Measurements from ENCODE around the gene BTNL3. TPM values are rescaled to one million over a fixed set of nuclear protein-coding genes. Genes with fewer than 3 reads are reported as not detected.

BTNL3 gene
- total and polyA plus RNA-seq, 9 of the 15 experiments (the other 6 are each of a cell fraction or from before 2014, with no cell fraction given) = 0.03 to 0.44 (median 0.04) TPM; not detected in 4

GRCh38 chr5:181042722-181043121, 54.1 kb downstream of the BTNL3 start (continued):
- TF ChIP-seq PATZ1 (CRISPR knock-in tag; IDR thresholded peaks at IDR 0.05; ENCODE audit: borderline replicate concordance) (no peak), ZNF175 (CRISPR knock-in tag; IDR thresholded peaks at IDR 0.05; ENCODE audit: low read depth) (no peak), HNRNPLL (IDR thresholded peaks at IDR 0.05; ENCODE audit: low read depth, low read length, poor library complexity, severe bottlenecking) (no peak), ZC3H4 (CRISPR knock-in tag; IDR thresholded peaks at IDR 0.05; ENCODE audit: borderline replicate concordance) (no peak), CGGBP1 (CRISPR knock-in tag; IDR thresholded peaks at IDR 0.05) (no peak), RAD51 (IDR thresholded peaks at IDR 0.05; ENCODE audit: borderline replicate concordance, low read depth) (no peak), NRF1 (conservative IDR thresholded peaks at IDR 0.05 in 1 of 2, IDR thresholded peaks at IDR 0.05 in 1 of 2) (no peak)
